K562 (cell line): ENCODE results near the gene LBR. TPM values are rescaled to one million over a fixed set of nuclear protein-coding genes. Genes with fewer than 3 reads are reported as not detected.

ENCODE experiments used
- BRD9 ChIP-seq: fragments of 450-650 bp; IDR thresholded peaks from 2 replicates; pipeline ENCODE4 v1.6.1; 2018; ENCODE audit warnings: low read depth; ENCODE audit not compliant: partially characterized antibody
- CBX1 ChIP-seq: sonication (generic); IDR thresholded peaks from 2 replicates; pipeline ENCODE4 v1.6.1; 2016; ENCODE audit warnings: antibody characterized with exemption, low read depth, mild to moderate bottlenecking
- HMG20A ChIP-seq: fragments of 450-650 bp; formaldehyde crosslinking; conservative IDR thresholded peaks from 2 replicates; pipeline ENCODE4 v1.4.0; 2020; ENCODE audit warnings: mild to moderate bottlenecking, mixed read lengths
- KHSRP ChIP-seq: fragments of 450-650 bp; IDR thresholded peaks from 2 replicates; pipeline ENCODE4 v1.6.1; 2017
- MCM3 ChIP-seq: fragments of 450-650 bp; IDR thresholded peaks from 2 replicates; pipeline ENCODE4 v1.6.1; 2016
- SNIP1 ChIP-seq: fragments of 450-650 bp; IDR thresholded peaks from 2 replicates; pipeline ENCODE4 v1.7.1; 2017; ENCODE audit warnings: low read depth, mild to moderate bottlenecking
- SP2 ChIP-seq: IDR thresholded peaks from 2 replicates; pipeline ENCODE4 v1.6.1; 2011; ENCODE audit warnings: mild to moderate bottlenecking, low read depth, low read length, moderate library complexity; ENCODE audit not compliant: poor library complexity, severe bottlenecking; ENCODE audit errors: extremely low read depth
- U2AF2 ChIP-seq: fragments of 200-400 bp; formaldehyde crosslinking; optimal IDR thresholded peaks from 2 replicates; pipeline ENCODE3; 2017; ENCODE audit warnings: low read depth, mild to moderate bottlenecking, low read length
- XRCC3 ChIP-seq: fragments of 450-650 bp; IDR thresholded peaks from 2 replicates; pipeline ENCODE4 v1.6.1; 2017; ENCODE audit warnings: mild to moderate bottlenecking, moderate library complexity
- ZBED1 ChIP-seq: IDR thresholded peaks from 2 replicates; pipeline ENCODE4 v1.6.1; 2014
- ZEB2 ChIP-seq: fragments of 450-650 bp; IDR thresholded peaks from 2 replicates; pipeline ENCODE4 v1.6.1; 2016
- ZNF197 ChIP-seq: fragments of 200-800 bp; sonication (Bioruptor generic); IDR thresholded peaks from 2 replicates; pipeline ENCODE4 v1.6.1; 2016; ENCODE audit warnings: low read depth, missing genetic modification characterization, missing compliant biosample characterization
- ZNF445 ChIP-seq: fragments of 250-450 bp; sonication (Bioruptor Pico); IDR thresholded peaks from 2 replicates; pipeline ENCODE4 v1.4.0; 2020; ENCODE audit warnings: low read depth, mild to moderate bottlenecking, moderate library complexity
- polyA plus RNA-seq, 8 experiments: library from polyadenylated mRNA; depleted of rRNA in 4 of 8; stranded (reverse) in 5 of 8; unstranded in 3 of 8; fragments of >200 nt; fragmentation: Nextera tagmentation in 2 of 8; fragmentation: Illumina TruSeq in 1 of 8; extraction: Ambion mirVana in 2 of 8; extraction: Trizol in 1 of 8; gene quantifications; 2 replicates each; pipeline versions ENCODE4 v1.2.1 to v1.2.3, GENCODE V29; 2011 to 2014; ENCODE audit warnings: inconsistent platforms in 1 of 8, missing spikeins in 1 of 8
- total RNA-seq, 7 experiments: library from RNA; depleted of rRNA in 6 of 7; stranded (reverse); fragments of >200 nt in 6 of 7; fragmentation: Illumina TruSeq in 2 of 7; extraction: Trizol in 2 of 7; gene quantifications; 2 replicates each; pipeline versions ENCODE4 v1.2.1 to v1.2.3, GENCODE V29; 2011 to 2021; ENCODE audit warnings: low replicate concordance in 1 of 7
- TF ChIP-seq, protein P1 (sequence below), 3 experiments: IDR thresholded peaks in 2 of 3; conservative IDR thresholded peaks in 1 of 3; 2 replicates each; pipeline ENCODE4 v1.5.1; 2011 to 2012; ENCODE audit warnings: low read length in 3 of 3, mild to moderate bottlenecking in 3 of 3, control low read depth in 2 of 3, improper control_type of control experiment in 1 of 3, inconsistent platforms in 1 of 3, low read depth in 1 of 3, mixed read lengths in 1 of 3, moderate library complexity in 1 of 3; ENCODE audit not compliant: insufficient read depth in 2 of 3
- TF ChIP-seq, protein P2 (sequence below): fragments of 450-650 bp; IDR thresholded peaks from 2 replicates; pipeline ENCODE4 v1.6.1; 2016; ENCODE audit warnings: antibody characterized with exemption
- TF ChIP-seq, protein P3 (sequence below): fragments of 450-650 bp; formaldehyde crosslinking; IDR thresholded peaks from 2 replicates; pipeline ENCODE4 v1.4.0; 2020; ENCODE audit warnings: mild to moderate bottlenecking, mixed read lengths
- TF ChIP-seq, protein P4 (sequence below): sonication (generic); formaldehyde crosslinking; IDR thresholded peaks from 2 replicates; pipeline ENCODE4 v1.8.0; 2023; ENCODE audit warnings: mild to moderate bottlenecking, missing genetic modification reagents
- TF ChIP-seq, protein P5 (sequence below): fragments of 450-650 bp; IDR thresholded peaks from 2 replicates; pipeline ENCODE4 v1.7.1; 2018; ENCODE audit warnings: mild to moderate bottlenecking, low read depth; ENCODE audit not compliant: partially characterized antibody

LBR gene
- total and polyA plus RNA-seq, 9 of the 15 experiments (the other 6 are each of a cell fraction or from before 2014, with no cell fraction given), result 102 to 229 (median 197) TPM

DNA sequence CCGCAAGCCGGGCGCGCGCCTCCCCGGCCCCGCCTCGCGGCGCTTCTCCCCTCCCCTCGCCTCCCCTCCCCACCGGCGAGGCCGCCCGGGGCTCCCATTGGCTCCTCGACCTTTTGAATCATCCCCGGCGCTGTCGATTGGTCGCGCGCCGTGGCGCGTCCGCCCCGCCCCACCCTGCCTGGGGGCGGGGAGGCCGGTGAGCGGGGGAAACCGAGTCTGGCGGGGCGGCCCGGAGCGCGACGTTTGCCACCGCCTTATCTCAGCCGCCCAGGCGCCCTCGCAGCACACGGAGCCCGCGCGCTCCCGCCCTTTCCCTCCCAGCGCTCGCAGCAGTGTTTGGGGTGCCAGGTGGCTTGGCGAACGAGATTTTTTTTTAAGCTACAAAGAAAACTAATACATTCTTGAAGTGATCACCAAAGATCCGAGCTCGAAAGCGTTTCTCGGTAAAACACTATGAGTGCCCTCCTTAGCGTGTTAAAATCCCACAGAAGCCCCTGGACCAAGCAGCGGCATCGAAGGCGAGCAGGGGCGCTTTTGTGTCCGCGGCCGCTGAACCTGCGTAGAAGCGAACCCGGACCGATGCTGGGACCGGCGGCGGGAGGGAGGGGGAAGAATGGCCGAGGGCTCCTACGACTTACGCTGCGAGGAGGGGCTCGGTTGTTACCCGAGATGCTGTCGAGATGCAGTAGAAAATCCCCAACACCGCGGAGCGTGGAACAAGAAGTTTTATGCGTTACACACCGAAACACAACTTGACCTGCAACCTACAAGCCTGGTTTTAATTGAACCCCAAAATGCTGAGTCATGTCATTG is 436 bp upstream of the LBR start (continued):
- peak; percentile 10; the same call in 1 of the 2 replicates for TF ChIP-seq CBX1
- no peak for TF ChIP-seq XRCC3
- TF ChIP-seq ZNF445, result no peak
- TF ChIP-seq KHSRP, result no peak
- TF ChIP-seq MCM3, result no peak
- peak; percentile 49 for TF ChIP-seq SP2
- TF ChIP-seq, protein P1, sequence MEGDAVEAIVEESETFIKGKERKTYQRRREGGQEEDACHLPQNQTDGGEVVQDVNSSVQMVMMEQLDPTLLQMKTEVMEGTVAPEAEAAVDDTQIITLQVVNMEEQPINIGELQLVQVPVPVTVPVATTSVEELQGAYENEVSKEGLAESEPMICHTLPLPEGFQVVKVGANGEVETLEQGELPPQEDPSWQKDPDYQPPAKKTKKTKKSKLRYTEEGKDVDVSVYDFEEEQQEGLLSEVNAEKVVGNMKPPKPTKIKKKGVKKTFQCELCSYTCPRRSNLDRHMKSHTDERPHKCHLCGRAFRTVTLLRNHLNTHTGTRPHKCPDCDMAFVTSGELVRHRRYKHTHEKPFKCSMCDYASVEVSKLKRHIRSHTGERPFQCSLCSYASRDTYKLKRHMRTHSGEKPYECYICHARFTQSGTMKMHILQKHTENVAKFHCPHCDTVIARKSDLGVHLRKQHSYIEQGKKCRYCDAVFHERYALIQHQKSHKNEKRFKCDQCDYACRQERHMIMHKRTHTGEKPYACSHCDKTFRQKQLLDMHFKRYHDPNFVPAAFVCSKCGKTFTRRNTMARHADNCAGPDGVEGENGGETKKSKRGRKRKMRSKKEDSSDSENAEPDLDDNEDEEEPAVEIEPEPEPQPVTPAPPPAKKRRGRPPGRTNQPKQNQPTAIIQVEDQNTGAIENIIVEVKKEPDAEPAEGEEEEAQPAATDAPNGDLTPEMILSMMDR (IDR thresholded peaks at IDR 0.05 in 2 of 3, conservative IDR thresholded peaks at IDR 0.05 in 1 of 3; ENCODE audit: insufficient read depth in 2 of 3, low read depth in 1 of 3, low read length in 3 of 3), result no peak
- TF ChIP-seq HMG20A (CRISPR knock-in tag), result no peak
- TF ChIP-seq, protein P2, sequence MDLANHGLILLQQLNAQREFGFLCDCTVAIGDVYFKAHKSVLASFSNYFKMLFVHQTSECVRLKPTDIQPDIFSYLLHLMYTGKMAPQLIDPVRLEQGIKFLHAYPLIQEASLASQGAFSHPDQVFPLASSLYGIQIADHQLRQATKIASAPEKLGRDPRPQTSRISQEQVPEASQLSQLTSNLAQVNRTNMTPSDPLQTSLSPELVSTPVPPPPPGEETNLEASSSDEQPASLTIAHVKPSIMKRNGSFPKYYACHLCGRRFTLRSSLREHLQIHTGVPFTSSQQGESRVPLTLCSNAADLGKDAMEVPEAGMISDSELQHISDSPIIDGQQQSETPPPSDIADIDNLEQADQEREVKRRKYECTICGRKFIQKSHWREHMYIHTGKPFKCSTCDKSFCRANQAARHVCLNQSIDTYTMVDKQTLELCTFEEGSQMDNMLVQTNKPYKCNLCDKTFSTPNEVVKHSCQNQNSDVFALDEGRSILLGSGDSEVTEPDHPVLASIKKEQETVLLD, result no peak
- no peak; the same call in 1 of the 2 replicates for TF ChIP-seq ZNF197
- TF ChIP-seq BRD9, result peak; percentile 85
- TF ChIP-seq, protein P3, sequence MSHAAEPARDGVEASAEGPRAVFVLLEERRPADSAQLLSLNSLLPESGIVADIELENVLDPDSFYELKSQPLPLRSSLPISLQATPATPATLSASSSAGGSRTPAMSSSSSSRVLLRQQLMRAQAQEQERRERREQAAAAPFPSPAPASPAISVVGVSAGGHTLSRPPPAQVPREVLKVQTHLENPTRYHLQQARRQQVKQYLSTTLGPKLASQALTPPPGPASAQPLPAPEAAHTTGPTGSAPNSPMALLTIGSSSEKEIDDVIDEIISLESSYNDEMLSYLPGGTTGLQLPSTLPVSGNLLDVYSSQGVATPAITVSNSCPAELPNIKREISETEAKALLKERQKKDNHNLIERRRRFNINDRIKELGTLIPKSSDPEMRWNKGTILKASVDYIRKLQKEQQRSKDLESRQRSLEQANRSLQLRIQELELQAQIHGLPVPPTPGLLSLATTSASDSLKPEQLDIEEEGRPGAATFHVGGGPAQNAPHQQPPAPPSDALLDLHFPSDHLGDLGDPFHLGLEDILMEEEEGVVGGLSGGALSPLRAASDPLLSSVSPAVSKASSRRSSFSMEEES (CRISPR knock-in tag), result no peak
- TF ChIP-seq, protein P4, sequence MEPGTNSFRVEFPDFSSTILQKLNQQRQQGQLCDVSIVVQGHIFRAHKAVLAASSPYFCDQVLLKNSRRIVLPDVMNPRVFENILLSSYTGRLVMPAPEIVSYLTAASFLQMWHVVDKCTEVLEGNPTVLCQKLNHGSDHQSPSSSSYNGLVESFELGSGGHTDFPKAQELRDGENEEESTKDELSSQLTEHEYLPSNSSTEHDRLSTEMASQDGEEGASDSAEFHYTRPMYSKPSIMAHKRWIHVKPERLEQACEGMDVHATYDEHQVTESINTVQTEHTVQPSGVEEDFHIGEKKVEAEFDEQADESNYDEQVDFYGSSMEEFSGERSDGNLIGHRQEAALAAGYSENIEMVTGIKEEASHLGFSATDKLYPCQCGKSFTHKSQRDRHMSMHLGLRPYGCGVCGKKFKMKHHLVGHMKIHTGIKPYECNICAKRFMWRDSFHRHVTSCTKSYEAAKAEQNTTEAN (CRISPR knock-in tag), result no peak; the same call in none of the 2 replicates
- peak; percentile 23; the same call in 1 of the 2 replicates for TF ChIP-seq ZEB2
- TF ChIP-seq SNIP1, result peak; percentile 72; the same call in 1 of the 2 replicates
- TF ChIP-seq, protein P5, sequence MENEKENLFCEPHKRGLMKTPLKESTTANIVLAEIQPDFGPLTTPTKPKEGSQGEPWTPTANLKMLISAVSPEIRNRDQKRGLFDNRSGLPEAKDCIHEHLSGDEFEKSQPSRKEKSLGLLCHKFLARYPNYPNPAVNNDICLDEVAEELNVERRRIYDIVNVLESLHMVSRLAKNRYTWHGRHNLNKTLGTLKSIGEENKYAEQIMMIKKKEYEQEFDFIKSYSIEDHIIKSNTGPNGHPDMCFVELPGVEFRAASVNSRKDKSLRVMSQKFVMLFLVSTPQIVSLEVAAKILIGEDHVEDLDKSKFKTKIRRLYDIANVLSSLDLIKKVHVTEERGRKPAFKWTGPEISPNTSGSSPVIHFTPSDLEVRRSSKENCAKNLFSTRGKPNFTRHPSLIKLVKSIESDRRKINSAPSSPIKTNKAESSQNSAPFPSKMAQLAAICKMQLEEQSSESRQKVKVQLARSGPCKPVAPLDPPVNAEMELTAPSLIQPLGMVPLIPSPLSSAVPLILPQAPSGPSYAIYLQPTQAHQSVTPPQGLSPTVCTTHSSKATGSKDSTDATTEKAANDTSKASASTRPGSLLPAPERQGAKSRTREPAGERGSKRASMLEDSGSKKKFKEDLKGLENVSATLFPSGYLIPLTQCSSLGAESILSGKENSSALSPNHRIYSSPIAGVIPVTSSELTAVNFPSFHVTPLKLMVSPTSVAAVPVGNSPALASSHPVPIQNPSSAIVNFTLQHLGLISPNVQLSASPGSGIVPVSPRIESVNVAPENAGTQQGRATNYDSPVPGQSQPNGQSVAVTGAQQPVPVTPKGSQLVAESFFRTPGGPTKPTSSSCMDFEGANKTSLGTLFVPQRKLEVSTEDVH, result peak; percentile 63
- peak; percentile 65; the same call in 1 of the 2 replicates for TF ChIP-seq ZBED1
- TF ChIP-seq U2AF2, result no peak
